M059J (cell line): ENCODE measurements around the gene PKN2. TPM values are rescaled to one million over a fixed set of nuclear protein-coding genes. Genes with fewer than 3 reads are reported as not detected.

Experiments used
- DNase-seq: peaks from one replicate; pipeline ENCODE4 v3.0.0-alpha.2; 2012; ENCODE audit warnings: low read depth
- total RNA-seq: library from RNA; depleted of rRNA; stranded (reverse); fragments of >200 nt; shearing (Covaris generic); gene quantifications from 2 replicates; pipeline ENCODE4 v1.2.3, GENCODE V29; 2014; rRNA removed

The PKN2 gene
- 22.5 and 30.7 TPM in 2 replicates for total RNA-seq

GRCh38 chr1:88683541-88684481 lies at the start of gene PKN2:
PKN2 (plus strand) TSS chr1:88684273; CDS start chr1:88684581, 308 bp downstream.
- peak; percentile 99 for DNase-seq

DNA sequence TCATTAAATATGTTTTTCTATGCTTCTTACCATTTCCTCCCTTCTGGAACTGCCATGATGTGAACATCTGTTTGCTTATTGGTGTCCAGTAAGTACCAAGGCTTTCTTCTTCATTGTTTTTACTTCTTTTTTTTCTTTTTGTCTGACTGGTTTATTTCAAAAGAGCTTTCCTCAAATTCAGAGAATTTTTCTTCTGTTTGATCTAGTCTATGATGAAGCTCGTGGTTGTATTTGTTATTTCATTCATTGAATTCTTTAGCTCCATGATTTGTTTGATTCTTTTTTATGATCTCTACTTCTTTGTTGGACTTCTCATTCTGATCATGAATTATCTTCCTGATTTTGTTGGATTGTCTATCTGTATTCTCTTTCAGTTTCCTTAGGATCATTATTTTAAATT lies 49.5 kb upstream of the PKN2 start:
- no peak for DNase-seq

- DNase-seq: no peak
Measured at GRCh38 chr1:88640060-88640459, 44.0 kb upstream of the PKN2 start.

DNA sequence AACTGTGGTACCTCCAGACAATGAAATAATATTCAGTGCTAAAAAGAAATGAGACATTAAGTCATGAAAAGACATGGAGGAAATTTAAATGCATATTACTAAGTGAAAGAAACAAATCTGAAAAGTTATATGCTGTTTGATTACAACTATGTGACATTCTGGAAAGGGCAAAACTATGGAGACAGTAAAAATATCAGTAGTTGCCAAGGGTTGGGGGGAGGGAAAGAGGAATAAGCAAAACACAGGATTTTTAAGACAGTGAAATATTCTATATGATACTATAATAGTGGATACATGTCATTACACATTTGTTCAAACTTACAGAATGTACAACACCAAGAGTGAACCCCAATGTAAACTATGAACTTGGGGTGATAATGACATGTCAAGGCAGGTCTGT lies 38.2 kb upstream of the PKN2 start:
- DNase-seq: no peak

DNA sequence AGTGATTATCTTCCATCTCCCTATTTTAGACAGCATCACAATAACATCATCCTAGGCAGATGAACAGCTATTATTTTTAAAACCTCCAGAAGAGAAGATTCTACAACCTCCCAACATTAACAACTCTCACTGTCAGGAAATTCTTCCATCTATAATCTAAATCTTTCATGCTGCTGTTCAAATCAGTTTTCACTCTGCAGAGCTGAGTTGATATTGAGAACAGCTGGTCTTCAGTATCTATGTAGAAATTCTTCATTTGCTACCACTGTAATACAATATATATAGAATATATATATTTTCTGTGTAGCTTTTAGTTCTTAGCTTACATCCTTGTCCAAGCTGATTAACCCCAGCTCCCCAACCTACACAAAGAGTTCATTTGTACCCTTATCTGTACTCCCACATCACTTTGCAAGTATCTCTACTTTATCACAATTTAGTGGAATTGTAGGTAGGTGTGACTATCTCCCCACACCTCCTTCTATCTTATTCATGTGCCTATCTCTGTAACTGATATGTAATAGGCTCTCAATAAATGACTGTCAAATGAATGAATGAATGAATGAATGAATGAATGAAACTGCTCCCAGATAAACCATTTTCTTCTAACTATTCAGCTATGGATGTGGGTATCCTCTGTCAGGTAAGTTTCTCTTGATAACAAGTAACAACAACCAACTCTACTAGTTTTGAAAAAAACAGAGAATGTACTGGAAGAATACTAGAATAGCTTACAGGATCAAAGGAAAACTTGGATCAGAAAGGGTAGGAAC lies 37.4 kb upstream of the PKN2 start:
- DNase-seq: no peak

- no peak for DNase-seq
Measured at GRCh38 chr1:88647249-88647645, 36.8 kb upstream of the PKN2 start.

DNA sequence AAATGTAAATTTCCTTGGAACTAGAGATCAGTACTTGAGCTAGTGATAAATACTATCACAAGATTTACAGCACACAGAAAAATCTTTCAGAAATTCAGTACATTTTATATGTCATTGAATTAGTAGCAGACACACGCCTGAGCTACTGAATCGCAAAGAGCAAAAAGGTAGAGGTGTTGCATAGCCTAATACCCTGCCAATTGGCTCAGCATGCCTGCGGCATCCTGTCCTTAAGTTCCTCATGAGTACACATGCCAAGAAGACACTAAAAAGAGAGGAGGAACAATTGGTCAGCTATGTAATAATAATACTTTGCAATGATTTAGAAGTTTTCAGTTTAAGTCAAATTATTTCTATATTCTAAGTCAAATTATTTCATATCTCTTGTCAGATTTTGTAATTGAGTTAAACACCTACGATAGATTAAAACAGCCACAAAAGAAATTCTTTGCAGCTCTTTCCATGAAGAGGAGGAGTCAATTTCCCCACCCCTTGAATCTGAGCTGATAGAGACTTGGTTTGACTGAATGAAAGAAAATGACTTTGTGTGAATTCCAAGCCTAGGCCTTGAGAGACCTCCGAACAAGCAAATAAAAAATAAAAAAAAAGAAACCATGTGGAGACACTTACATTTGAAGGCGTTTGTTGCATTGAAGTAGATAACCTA lies 36.2 kb upstream of the PKN2 start:
- DNase-seq: no peak

DNA sequence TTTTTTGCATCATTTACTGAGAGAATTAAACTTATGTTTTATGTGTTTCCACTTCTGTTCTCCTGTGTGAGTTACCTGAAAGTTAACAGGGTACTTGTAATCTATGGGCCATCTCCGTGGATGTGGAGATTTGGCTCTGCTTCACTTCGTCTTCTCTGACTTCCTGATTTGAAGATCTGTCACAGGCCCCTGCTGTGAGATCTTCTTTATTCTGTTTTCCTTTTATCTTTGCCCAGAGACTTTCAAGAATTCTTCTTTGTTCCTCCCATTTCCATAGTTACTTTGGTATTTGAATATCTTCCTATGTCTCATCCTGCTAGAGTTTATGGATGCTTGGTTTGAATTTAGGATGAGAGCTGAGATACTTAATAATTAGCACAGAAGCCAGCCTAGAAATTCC lies 35.4 kb upstream of the PKN2 start:
- no peak for DNase-seq

DNA sequence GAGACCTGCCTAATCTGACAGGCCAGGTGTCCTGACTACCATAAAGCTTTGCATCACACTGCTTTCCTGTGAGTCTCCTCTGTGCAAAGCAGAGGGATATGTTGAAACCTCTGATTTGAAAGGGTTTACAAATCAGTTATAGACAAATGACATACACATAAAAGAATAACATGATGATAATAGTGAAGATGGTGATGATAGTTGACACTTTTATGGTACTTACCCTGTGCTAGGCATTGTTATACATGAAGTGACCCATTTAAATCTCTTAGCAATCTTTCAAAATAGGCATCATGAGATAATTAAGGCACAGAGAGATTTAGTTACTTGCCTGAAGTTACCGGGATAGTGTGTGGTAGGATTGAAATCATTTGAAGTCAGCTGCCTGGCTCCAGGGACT lies 34.1 kb upstream of the PKN2 start:
- DNase-seq: no peak

GRCh38 chr1:88650676-88651418 lies 33.2 kb upstream of the PKN2 start:
- DNase-seq: peak; percentile 31

- DNase-seq: no peak
Measured at GRCh38 chr1:88655140-88655539, 28.9 kb upstream of the PKN2 start.

DNA sequence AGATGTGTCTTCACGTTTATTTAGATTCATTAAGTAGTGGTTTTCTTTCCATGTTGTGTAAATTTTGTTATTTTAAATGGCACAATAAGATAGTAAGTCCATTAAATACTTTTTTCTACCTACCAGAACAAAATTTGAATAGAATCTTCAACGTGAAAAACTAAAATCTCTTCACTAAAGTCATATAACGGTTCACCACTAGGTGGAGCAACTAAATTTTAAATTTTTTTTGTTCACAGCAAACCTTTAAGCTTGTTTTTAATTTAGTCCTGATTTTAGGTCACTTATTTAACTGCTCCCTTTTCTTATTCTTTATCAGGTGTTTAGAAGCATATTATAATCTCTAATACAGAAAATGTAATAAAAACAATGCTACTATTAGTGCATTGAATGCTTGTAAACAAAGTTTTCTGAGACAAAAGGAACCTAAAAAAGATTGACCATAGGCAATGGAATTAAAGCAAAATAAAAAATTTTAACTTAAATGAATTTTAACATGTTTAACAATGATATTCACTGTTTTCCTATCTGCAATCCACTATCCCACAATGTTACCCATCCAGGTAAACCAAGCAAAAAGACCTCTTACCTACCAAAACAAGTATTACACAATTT lies 28.3 kb upstream of the PKN2 start:
- peak; percentile 45 for DNase-seq

GRCh38 chr1:88658419-88658818 lies 25.7 kb upstream of the PKN2 start:
- DNase-seq: no peak

GRCh38 chr1:88659552-88659951 lies 24.5 kb upstream of the PKN2 start:
- no peak for DNase-seq

DNA sequence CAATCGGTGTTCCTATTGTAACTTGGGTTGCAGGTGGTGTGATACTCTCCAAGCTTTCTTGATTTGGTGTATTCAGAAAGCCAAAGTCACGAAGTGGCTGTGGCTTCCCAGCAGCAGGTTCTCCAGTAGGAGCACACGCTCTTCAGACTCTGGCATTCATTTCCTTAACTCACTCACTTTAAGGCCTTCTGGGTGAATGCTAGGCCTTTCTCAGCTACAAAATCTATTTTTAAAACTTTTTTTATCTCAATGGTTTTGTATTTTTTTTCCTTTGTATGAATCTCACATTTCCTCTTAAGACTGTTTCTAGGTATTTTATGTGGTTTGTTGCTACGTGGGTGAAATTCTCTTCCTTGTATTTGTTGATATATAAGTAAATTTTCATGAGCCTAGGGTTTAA lies 22.9 kb upstream of the PKN2 start:
- DNase-seq: peak; percentile 19

DNA sequence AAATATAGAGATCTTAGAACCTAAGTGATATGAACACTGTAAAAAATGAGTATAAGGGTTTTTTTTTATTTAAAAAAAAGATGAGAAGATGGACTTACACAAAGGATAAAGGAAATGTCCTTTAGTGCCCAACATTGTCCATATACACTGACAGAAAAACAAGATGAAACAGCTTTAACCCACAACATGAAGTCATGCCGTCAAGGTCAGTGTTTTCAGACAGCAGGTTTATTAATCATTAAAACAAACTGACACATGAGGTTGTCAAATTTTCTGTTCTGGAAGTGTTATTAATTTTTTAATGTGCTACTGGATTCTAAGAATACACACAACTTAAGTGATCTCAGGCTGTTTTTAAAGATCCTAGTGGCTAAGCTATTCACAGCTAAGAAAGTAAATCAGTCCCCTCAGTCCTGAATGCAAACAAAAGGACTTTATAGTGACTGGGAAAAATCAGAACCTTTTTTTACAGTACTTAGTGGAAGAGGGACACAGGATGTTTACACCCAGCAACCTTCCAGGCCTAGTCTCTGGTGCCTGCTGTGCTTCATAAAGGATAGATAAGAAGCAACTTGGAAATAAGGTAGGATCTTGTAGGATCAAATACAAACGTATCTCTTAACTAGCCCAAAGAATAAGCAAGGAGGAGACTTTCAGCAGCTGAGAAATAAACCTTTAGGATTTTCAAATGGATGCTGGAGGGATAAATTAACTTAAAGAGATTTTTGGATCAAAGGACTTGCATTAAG lies 21.9 kb upstream of the PKN2 start:
- DNase-seq: no peak

- DNase-seq: no peak
Measured at GRCh38 chr1:88662723-88663122, 21.4 kb upstream of the PKN2 start.

- no peak for DNase-seq
Measured at GRCh38 chr1:88668405-88668804, 15.7 kb upstream of the PKN2 start.

DNA sequence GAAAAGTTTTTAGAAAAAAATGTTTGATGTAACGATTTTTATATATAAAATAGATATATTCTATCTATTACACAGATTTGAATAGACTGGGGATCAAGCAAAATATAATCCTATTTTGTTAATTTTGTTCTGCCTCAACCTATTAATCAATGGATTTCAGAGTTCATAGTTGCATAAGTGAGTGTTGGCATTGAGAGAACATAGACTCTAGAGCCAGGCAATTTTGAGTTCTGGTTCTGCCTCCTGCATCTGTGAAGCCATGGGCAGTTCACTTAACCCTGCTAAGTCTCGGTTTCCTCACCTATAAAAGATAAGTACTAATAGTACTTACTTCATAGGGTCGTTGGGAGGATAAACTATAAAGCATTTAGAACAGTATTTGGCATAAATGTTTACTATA lies 13.6 kb upstream of the PKN2 start:
- DNase-seq: no peak

DNA sequence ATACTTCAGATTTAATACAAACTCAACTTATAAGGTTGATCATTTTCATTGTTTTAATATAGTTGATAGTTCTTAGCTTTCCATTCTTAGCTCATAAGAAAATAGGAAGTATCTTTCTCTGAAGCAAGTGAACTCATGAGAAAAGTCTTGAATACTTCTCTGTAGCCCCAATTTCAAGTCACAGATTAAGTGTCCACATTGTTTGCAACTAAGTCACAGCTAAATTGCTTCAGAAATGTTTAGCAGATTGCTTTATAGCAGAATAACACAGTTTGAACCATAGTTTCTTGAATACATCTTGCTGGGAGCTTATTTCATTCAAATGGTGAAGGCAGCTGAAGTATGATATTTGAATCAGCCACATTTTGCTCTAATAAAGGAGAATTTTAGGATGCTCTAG lies 10.6 kb upstream of the PKN2 start:
- no peak for DNase-seq
